Smooth muscle cell (in vitro differentiated cells): ENCODE measurements around the gene CMTM4. TPM values are rescaled to one million over a fixed set of nuclear protein-coding genes. Genes with fewer than 3 reads are reported as not detected.

Source experiments
- DNase-seq: peaks from one replicate; lab custom pipeline; 2025; ENCODE audit not compliant: unreplicated experiment; lab: John Stamatoyannopoulos, UW
- H2AFZ ChIP-seq: fragments of 200-600 bp; sonication (generic); 2 replicates; pipeline ENCODE4 v1.6.0; 2016; ENCODE audit warnings: antibody characterized with exemption, low read depth, mild to moderate bottlenecking
- H3F3A ChIP-seq: fragments of 200-600 bp; sonication (generic); 2 replicates; pipeline ENCODE4 v1.6.0; 2017; ENCODE audit warnings: antibody characterized with exemption, low read depth
- H3K27ac ChIP-seq: fragments of 200-600 bp; sonication (generic); 2 replicates; pipeline ENCODE4 v1.5.1; 2016; ENCODE audit warnings: low read depth, mild to moderate bottlenecking
- H3K27me3 ChIP-seq: fragments of 200-600 bp; sonication (generic); 2 replicates; pipeline ENCODE4 v1.6.1; 2016; ENCODE audit warnings: low read depth, mild to moderate bottlenecking
- H3K36me3 ChIP-seq: fragments of 200-600 bp; sonication (generic); 2 replicates; pipeline ENCODE4 v1.5.1; 2016; ENCODE audit warnings: low read depth
- H3K4me1 ChIP-seq: fragments of 200-600 bp; sonication (generic); 2 replicates; pipeline ENCODE4 v1.5.1; 2016; ENCODE audit warnings: low read depth
- H3K4me2 ChIP-seq: fragments of 200-600 bp; sonication (generic); 2 replicates; pipeline ENCODE4 v1.6.0; 2016; ENCODE audit warnings: mild to moderate bottlenecking
- H3K4me3 ChIP-seq: fragments of 200-600 bp; sonication (generic); 2 replicates; pipeline ENCODE4 v1.5.1; 2016; ENCODE audit warnings: mild to moderate bottlenecking
- H3K79me2 ChIP-seq: fragments of 200-600 bp; sonication (generic); 2 replicates; pipeline ENCODE4 v1.6.0; 2016; ENCODE audit warnings: low read depth, mild to moderate bottlenecking
- H3K9ac ChIP-seq: fragments of 200-600 bp; sonication (generic); 2 replicates; pipeline ENCODE4 v1.6.0; 2016; ENCODE audit warnings: low read depth
- H3K9me3 ChIP-seq: fragments of 200-600 bp; sonication (generic); replicated peaks from 2 replicates; pipeline ENCODE4 v1.5.1; 2016; ENCODE audit warnings: low read depth
- H4K20me1 ChIP-seq: fragments of 200-600 bp; sonication (generic); 2 replicates; pipeline ENCODE4 v1.6.0; 2016; ENCODE audit warnings: low read depth
- CTCF ChIP-seq: fragments of 200-600 bp; sonication (generic); IDR thresholded peaks from 2 replicates; pipeline ENCODE4 v1.5.1; 2017; ENCODE audit warnings: borderline replicate concordance, mild to moderate bottlenecking, antibody characterized with exemption; ENCODE audit not compliant: insufficient read depth, poor library complexity, severe bottlenecking
- WGBS: methylation state at CpG from one replicate; pipeline ENCODE4 v1.1.7; 2016; ENCODE audit warnings: low lambda C conversion rate; 5-methylcytosine and 5-hydroxymethylcytosine counted together
- polyA plus RNA-seq: library from polyadenylated mRNA; unstranded; fragments of >200 nt; fragmentation: Nextera tagmentation; extraction: Ambion mirVana; gene quantifications from 2 replicates; pipeline ENCODE4 v1.2.1, GENCODE V29; 2016
- total RNA-seq: library from RNA; depleted of rRNA; stranded (reverse); fragments of >200 nt; gene quantifications from 2 replicates; pipeline ENCODE4 v1.2.3, GENCODE V29; 2014

CMTM4 gene
- 25.2 and 27.0 TPM in 2 replicates for total RNA-seq
- 7.2 and 9.2 TPM in 2 replicates for polyA plus RNA-seq

GRCh38 chr16:66696669-66697630 is at the start of gene CMTM4:
Gene CMTM4, minus strand, starts transcription at chr16:66696743. Its CDS starts 218 bp downstream, at chr16:66696525.
- Histone ChIP-seq H4K20me1 (peaks cover 29% of the 10 kb centered on the region), H3K9me3 (no peaks in the 10 kb centered on the region), H3K4me1 (peaks cover 12% of the 10 kb centered on the region), H3K27me3 (no peaks in the 10 kb centered on the region), H3K79me2 (peaks cover 6% of the 10 kb centered on the region), H3K27ac (peak within 1 kb of the TSS; percentile 38), H2AFZ (peak within 1 kb of the TSS; percentile 90), H3K36me3 (no peaks in the 10 kb centered on the region), H3K4me3 (peak within 1 kb of the TSS; percentile 74), H3F3A (no peaks in the 10 kb centered on the region), H3K4me2 (peak within 1 kb of the TSS; percentile 99), H3K9ac (no peak within 1 kb of the TSS)
- no peak for TF ChIP-seq CTCF
- peak; percentile 43 for DNase-seq
- WGBS: 15% methylated on average over 31 of the region's 84 CpGs

- WGBS: 94% methylated on average over 3 of the region's 3 CpGs
- Histone ChIP-seq H3K4me1 (peaks cover 13% of the 10 kb centered on the region), H3K9ac (no peak overlapping the region), H3F3A (peaks cover 15% of the 10 kb centered on the region), H3K9me3 (no peaks in the 10 kb centered on the region), H3K79me2 (peaks cover 88% of the 10 kb centered on the region), H3K36me3 (peaks cover 7% of the 10 kb centered on the region), H3K27ac (peak overlapping the region; percentile 11), H3K4me3 (no peak overlapping the region), H3K4me2 (no peak overlapping the region), H4K20me1 (peaks cover 98% of the 10 kb centered on the region), H2AFZ (no peak overlapping the region), H3K27me3 (no peaks in the 10 kb centered on the region)
- no peak for TF ChIP-seq CTCF
- no peak for DNase-seq
Measured at GRCh38 chr16:66746048-66746447, 49.5 kb upstream of the CMTM4 start.

DNA sequence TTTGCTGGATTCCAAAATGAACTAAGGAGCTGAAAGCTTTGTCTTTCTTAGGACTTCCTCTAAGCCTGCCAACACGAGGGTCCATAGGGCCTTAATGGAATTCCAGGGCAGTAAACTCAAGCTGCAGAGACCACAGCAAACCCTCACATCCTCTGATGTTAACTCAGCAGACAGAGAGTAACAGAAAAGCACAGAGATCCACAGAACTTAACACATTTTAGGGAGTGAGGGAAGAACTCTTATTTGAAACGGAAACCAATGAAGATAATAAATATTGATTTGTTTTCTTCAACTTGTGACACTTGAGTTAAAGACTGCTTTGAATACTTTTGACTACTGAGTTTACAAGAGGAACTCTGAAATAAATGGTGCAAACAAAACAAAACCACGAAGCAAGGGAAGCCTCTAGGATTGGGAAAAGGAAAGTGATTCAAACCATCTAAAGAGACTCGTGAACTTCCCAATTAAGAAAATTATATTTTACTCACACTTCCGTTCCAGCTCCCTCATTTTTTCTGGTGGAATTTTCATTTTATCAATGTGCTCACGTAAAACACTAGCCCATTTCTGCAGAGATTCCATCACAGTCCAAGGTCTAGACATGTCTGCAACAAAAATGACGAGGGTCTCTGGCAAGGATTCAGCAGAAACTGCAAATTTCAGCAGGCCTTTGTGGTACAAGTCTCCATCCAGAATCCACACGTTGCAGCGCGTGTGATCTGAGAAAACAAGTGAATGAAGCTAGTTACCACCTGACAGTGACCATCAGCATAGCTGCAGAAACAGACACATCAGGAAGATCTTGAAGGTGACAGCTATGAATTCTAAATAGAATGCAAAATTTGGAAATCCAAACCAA is 45.6 kb upstream of the CMTM4 start:
- H3K27ac ChIP-seq: peak overlapping the region; percentile 73
- TF ChIP-seq CTCF: no peak
- peaks cover 15% of the 10 kb centered on the region for H3F3A ChIP-seq
- H4K20me1 ChIP-seq: peaks cover 100% of the 10 kb centered on the region
- H3K36me3 ChIP-seq: peaks cover 7% of the 10 kb centered on the region
- no peak overlapping the region for H2AFZ ChIP-seq
- no peaks in the 10 kb centered on the region for H3K9me3 ChIP-seq
- H3K4me3 ChIP-seq: no peak overlapping the region
- DNase-seq: no peak
- H3K4me2 ChIP-seq: peak overlapping the region; percentile 1
- H3K4me1 ChIP-seq: no peaks in the 10 kb centered on the region
- peak overlapping the region; percentile 2 for H3K9ac ChIP-seq
- peaks cover 81% of the 10 kb centered on the region for H3K79me2 ChIP-seq
- H3K27me3 ChIP-seq: no peaks in the 10 kb centered on the region
- 70% methylated on average over 10 of the region's 10 CpGs for WGBS
